Measurements from ENCODE around the gene POLR1H. TPM values are rescaled to one million over a fixed set of nuclear protein-coding genes. Genes with fewer than 3 reads are reported as not detected.

POLR1H gene
- total RNA-seq, 2 experiments from 2014 or later = 53.0 to 58.1 TPM

DNA sequence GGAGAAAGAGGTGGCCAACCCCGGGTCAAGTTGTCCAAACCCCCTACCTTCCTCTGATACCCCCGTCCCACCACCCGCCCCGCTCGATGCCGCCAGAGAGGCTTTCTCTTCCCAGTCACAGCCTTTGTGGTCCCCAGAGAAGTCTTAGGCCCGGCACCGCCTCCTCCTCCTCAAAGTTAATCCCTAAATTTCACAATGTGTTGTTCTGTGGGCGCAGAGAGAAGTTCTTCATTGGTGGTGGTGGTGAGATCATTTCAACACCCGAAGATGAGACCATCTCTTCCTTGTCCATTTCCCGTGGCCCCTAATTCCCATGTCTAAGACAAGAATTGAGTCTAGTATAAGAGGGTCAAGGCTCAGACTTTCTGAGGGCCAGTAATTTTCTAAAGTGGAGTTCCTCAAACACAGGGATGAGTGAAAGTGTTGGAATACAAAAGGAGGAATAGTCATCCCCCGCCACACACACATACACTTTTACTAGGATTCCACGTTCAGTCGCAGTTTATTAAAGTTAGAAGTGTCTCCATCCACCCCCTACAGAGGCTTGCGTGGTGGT, 41.4 kb downstream of the POLR1H start:
- no peaks in the 10 kb centered on the region for H3K9me3 Mint-ChIP-seq
- peak overlapping the region; percentile 75 for H3K4me3 Mint-ChIP-seq
- H3K36me3 Mint-ChIP-seq (ENCODE audit: low read depth) = no peaks in the 10 kb centered on the region
- ChIA-PET CTCF (interaction anchor here (0.6 to 8.9 kb wide), 32 partner anchors 8 to 449 kb away, joined by 3 to 324 read pairs (median 6); partner anchors contain the start of genes POLR1H, PPP1R11, RNF39 and TRIM26), POLR2A (interaction anchor here (1.4 to 3.3 kb wide), 3 partner anchors 28 to 106 kb away, joined by 3 to 16 read pairs (median 4); no protein-coding TSS in a partner anchor)
- peaks cover 41% of the 10 kb centered on the region for H3K4me1 Mint-ChIP-seq (ENCODE audit: low read depth)
- DNase-seq (no peak), ATAC-seq (peak; percentile 19)
- TF ChIP-seq, protein P1, sequence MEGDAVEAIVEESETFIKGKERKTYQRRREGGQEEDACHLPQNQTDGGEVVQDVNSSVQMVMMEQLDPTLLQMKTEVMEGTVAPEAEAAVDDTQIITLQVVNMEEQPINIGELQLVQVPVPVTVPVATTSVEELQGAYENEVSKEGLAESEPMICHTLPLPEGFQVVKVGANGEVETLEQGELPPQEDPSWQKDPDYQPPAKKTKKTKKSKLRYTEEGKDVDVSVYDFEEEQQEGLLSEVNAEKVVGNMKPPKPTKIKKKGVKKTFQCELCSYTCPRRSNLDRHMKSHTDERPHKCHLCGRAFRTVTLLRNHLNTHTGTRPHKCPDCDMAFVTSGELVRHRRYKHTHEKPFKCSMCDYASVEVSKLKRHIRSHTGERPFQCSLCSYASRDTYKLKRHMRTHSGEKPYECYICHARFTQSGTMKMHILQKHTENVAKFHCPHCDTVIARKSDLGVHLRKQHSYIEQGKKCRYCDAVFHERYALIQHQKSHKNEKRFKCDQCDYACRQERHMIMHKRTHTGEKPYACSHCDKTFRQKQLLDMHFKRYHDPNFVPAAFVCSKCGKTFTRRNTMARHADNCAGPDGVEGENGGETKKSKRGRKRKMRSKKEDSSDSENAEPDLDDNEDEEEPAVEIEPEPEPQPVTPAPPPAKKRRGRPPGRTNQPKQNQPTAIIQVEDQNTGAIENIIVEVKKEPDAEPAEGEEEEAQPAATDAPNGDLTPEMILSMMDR (IDR thresholded peaks at IDR 0.05) = no peak
- peaks cover 50% of the 10 kb centered on the region for H3K27me3 Mint-ChIP-seq
- no peak overlapping the region for H3K27ac Mint-ChIP-seq
- intact Hi-C loops (cut with micrococcal nuclease) = loop anchor here (2.0 kb wide), 1 partner anchor 68 kb away; no protein-coding TSS in a partner anchor

DNA sequence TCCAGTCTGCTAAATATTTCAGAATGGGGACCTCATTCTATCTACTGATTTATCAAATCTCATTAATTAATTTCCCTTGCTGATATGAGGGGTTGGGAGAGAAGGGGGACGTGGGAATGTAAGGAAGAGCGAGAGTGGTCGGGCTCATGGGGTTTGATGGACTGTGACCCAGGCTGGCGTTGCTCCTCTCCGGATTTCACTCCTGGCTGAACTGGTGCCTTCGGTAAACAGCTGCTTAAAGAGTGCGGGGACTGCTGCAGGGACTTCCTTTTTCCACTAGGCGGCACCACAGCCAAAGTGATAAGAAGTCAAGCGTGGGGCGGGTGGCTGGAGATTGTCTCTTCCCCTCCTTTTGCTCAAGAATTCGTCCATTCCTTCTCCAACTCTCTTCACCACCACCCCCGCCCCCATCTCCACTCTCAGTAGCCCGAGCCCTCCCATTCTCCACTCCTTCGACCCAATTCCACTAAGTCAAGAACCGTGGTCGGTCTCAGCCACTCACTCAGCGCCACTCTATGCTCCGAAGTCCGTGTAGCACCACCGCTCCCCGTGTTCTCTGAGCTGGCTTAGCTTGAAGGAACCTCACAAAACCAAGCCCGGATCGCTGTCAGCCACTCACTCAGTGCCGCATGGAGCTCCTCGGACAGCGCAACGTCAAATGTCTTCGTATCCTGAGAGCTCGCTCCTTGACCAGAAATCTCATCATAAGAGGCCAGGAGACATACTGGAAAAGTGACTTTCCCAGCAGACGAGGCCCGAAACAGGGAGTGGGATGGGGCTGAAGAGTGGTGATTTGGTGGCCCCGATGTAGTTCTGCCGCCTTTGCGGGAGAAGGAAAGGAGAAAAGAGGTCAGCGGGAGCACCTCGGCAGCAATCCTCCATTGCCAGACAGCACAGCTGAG, 42.2 kb downstream of the POLR1H start:
- H3K4me3 Mint-ChIP-seq = peak overlapping the region; percentile 75
- no peaks in the 10 kb centered on the region for H3K36me3 Mint-ChIP-seq (ENCODE audit: low read depth)
- CTCF ChIA-PET = interaction anchor here (0.6 to 8.9 kb wide), 38 partner anchors 8 to 450 kb away, joined by 3 to 324 read pairs (median 5); partner anchors contain the start of genes POLR1H, PPP1R11, RNF39 and TRIM26
- peak; percentile 92 for DNase-seq
- TF ChIP-seq, protein P1 (IDR thresholded peaks at IDR 0.05) = peak; percentile 86
- no peak overlapping the region for H3K27ac Mint-ChIP-seq
- POLR2A ChIA-PET = interaction anchor here (0.6 to 3.3 kb wide), 6 partner anchors 17 to 315 kb away, joined by 3 to 16 read pairs (median 4); no protein-coding TSS in a partner anchor
- no peaks in the 10 kb centered on the region for H3K9me3 Mint-ChIP-seq
- ATAC-seq = peak; percentile 90
- peaks cover 36% of the 10 kb centered on the region for H3K4me1 Mint-ChIP-seq (ENCODE audit: low read depth)
- H3K27me3 Mint-ChIP-seq = peaks cover 53% of the 10 kb centered on the region
- intact Hi-C loops (cut with micrococcal nuclease) = loop anchor here (1.0 to 2.0 kb wide), 2 partner anchors 28 to 68 kb away; no protein-coding TSS in a partner anchor

DNA sequence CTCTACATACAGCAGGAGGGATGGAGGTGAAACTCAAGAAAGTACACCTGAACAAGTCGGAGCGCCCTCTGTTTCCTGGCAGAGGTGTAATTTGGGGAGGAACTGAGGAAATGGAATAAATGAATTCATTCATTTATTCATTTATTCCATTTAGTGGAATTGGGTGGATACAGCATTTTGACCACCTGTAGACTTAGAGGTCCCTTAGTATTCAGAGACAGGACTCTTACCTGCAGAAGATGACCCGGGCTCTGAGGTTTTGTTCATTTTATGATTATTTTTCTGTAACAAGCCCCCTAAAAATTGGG, 42.8 kb downstream of the POLR1H start:
- POLR2A ChIA-PET = interaction anchor here (0.9 to 3.3 kb wide), 6 partner anchors 16 to 105 kb away, joined by 3 to 16 read pairs (median 4); no protein-coding TSS in a partner anchor
- H3K27ac Mint-ChIP-seq = no peak overlapping the region
- peaks cover 32% of the 10 kb centered on the region for H3K4me1 Mint-ChIP-seq (ENCODE audit: low read depth)
- H3K27me3 Mint-ChIP-seq = peaks cover 50% of the 10 kb centered on the region
- intact Hi-C loops (cut with micrococcal nuclease) = loop anchor here (1.0 to 2.0 kb wide), 2 partner anchors 27 to 67 kb away; no protein-coding TSS in a partner anchor
- DNase-seq (no peak), ATAC-seq (no peak)
- no peaks in the 10 kb centered on the region for H3K9me3 Mint-ChIP-seq
- no peaks in the 10 kb centered on the region for H3K36me3 Mint-ChIP-seq (ENCODE audit: low read depth)
- TF ChIP-seq, protein P1 (IDR thresholded peaks at IDR 0.05) = no peak
- CTCF ChIA-PET = interaction anchor here (0.6 to 8.9 kb wide), 33 partner anchors 8 to 255 kb away, joined by 3 to 324 read pairs (median 5); partner anchors contain the start of genes POLR1H, PPP1R11, RNF39 and TRIM31
- H3K4me3 Mint-ChIP-seq = peak overlapping the region; percentile 75

DNA sequence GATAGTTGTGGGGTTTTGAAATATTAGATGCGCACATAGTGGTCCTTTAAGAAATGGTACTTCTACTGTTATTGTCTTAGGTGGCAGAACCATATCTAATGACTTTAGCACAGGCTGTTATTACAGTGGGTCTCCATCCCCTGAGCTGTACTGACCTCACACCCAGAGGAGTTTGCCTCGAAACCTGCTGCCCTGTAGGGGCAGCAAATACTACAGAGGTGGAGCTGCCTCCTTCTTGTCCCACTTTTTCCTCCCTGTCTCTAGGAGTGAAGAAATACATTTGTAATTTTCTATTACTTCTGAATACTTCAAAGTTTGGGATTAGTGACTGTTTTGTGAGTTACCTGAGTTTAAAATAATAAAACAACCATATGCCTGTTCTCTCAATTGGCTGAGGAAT, 43.6 kb downstream of the POLR1H start:
- H3K36me3 Mint-ChIP-seq (ENCODE audit: low read depth) = no peaks in the 10 kb centered on the region
- peaks cover 45% of the 10 kb centered on the region for H3K27me3 Mint-ChIP-seq
- POLR2A ChIA-PET = interaction anchor here (1.0 to 3.3 kb wide), 2 partner anchors 26 to 38 kb away, joined by 5 to 16 read pairs; no protein-coding TSS in a partner anchor
- DNase-seq = no peak
- H3K4me1 Mint-ChIP-seq (ENCODE audit: low read depth) = peaks cover 32% of the 10 kb centered on the region
- intact Hi-C loops (cut with micrococcal nuclease) = no loop called here
- TF ChIP-seq, protein P1 (IDR thresholded peaks at IDR 0.05) = no peak
- no peak overlapping the region for H3K27ac Mint-ChIP-seq
- CTCF ChIA-PET = interaction anchor here (0.7 to 8.9 kb wide), 13 partner anchors 10 to 253 kb away, joined by 3 to 324 read pairs (median 5); partner anchors contain the start of gene TRIM40
- no peak for ATAC-seq
- H3K4me3 Mint-ChIP-seq = no peak overlapping the region
- H3K9me3 Mint-ChIP-seq = no peaks in the 10 kb centered on the region

All from activated CD8-positive, alpha-beta T cell treated with anti-CD3 and anti-CD28 coated beads for 36 hours (primary cell).